Natural killer cell (primary cell): ENCODE measurements around the gene PZP. TPM values are rescaled to one million over a fixed set of nuclear protein-coding genes. Genes with fewer than 3 reads are reported as not detected.

Source experiments
- ATAC-seq, 3 donors: fragments of 150-1000 bp in 2 of 3; fragments of 200-7000 bp in 1 of 3; cut with Tn5 transposase; 1 replicate in 1 of 3; 2 replicates in 2 of 3; pipeline ENCODE4 v1.10.0; 2021; ENCODE audit warnings: mild to moderate bottlenecking in 2 of 3, moderate library complexity in 2 of 3
- DNase-seq, 2 donors: peaks; one replicate each; pipeline versions ENCODE4 v3.0.0 to v3.0.0-alpha.2; 2013 to 2021; ENCODE audit warnings: mixed read lengths in 1 of 2
- H3K27ac ChIP-seq: one replicate; pipeline ENCODE4 v1.5.1; 2013; ENCODE audit warnings: mild to moderate bottlenecking, low read length
- H3K27me3 ChIP-seq: one replicate; pipeline ENCODE4 v1.6.1; 2013; ENCODE audit warnings: low read length; ENCODE audit not compliant: control insufficient read depth, insufficient read depth
- H3K36me3 ChIP-seq: one replicate; pipeline ENCODE4 v1.6.1; 2013; ENCODE audit warnings: low read length; ENCODE audit not compliant: control insufficient read depth, insufficient read depth
- H3K4me1 ChIP-seq: one replicate; pipeline ENCODE4 v1.6.1; 2013; ENCODE audit warnings: low read length; ENCODE audit not compliant: control insufficient read depth, insufficient read depth
- H3K4me3 ChIP-seq: one replicate; pipeline ENCODE4 v1.5.1; 2013; ENCODE audit warnings: low read length
- H3K9me3 ChIP-seq: one replicate; pipeline ENCODE4 v1.6.1; 2013; ENCODE audit warnings: low read length; ENCODE audit not compliant: control insufficient read depth, insufficient read depth
- H3K27ac Mint-ChIP-seq, 2 donors: one replicate each; pipeline ENCODE4 v1.8.0; 2022; ENCODE audit warnings: mild to moderate bottlenecking in 2 of 2, mixed read lengths in 2 of 2, moderate library complexity in 1 of 2
- H3K27me3 Mint-ChIP-seq, 2 donors: one replicate each; pipeline ENCODE4 v1.8.0; 2022; ENCODE audit warnings: low read depth in 2 of 2, mixed read lengths in 2 of 2
- H3K36me3 Mint-ChIP-seq: one replicate; pipeline ENCODE4 v1.8.0; 2022; ENCODE audit warnings: mixed read lengths
- H3K4me1 Mint-ChIP-seq, 2 donors: one replicate each; pipeline ENCODE4 v1.8.0; 2022; ENCODE audit warnings: mixed read lengths in 2 of 2
- H3K4me3 Mint-ChIP-seq: one replicate; pipeline ENCODE4 v1.8.0; 2022; ENCODE audit warnings: mild to moderate bottlenecking, moderate library complexity, mixed read lengths
- H3K9me3 Mint-ChIP-seq, 2 donors: one replicate each; pipeline ENCODE4 v1.8.0; 2022; ENCODE audit warnings: mixed read lengths in 2 of 2
- CTCF ChIP-seq: fragments of 200-600 bp; IDR thresholded peaks from one replicate; pipeline ENCODE4 v1.8.0; 2022; ENCODE audit warnings: antibody characterized with exemption
- WGBS: methylation state at CpG from one replicate; pipeline ENCODE4 v1.1.7; 2013; ENCODE audit warnings: missing lambda C conversion rate; ENCODE audit not compliant: insufficient coverage; 5-methylcytosine and 5-hydroxymethylcytosine counted together
- intact Hi-C: fragments of 100-400 bp; cut with micrococcal nuclease; formaldehyde crosslinking; loops from one replicate; pipeline ENCODE4 v1.14.2; 2022
- total RNA-seq, 4 donors: library from RNA; stranded (reverse); fragments of 120-200 nt in 1 of 4; gene quantifications; one replicate each; pipeline versions ENCODE4 v1.2.3 to v1.2.4, GENCODE V29; 2013 to 2022

PZP gene
- total RNA-seq, 3 donors from 2014 or later (not counting 1 experiment from before 2014, with no cell fraction given): not detected

GRCh38 chr12:9204380-9204779 is 3.8 kb downstream of the PZP start:
- WGBS: 95% methylated on average over 2 of the region's 3 CpGs
- H3K36me3 ChIP-seq: peaks cover 13% of the 10 kb centered on the region
- no peaks in the 10 kb centered on the region for H3K4me1 Mint-ChIP-seq
- H3K9me3 Mint-ChIP-seq: no peaks in the 10 kb centered on the region
- H3K36me3 Mint-ChIP-seq: no peaks in the 10 kb centered on the region
- H3K4me1 ChIP-seq: no peaks in the 10 kb centered on the region
- ATAC-seq (no peak), DNase-seq (no peak)
- H3K27me3 Mint-ChIP-seq: no peaks in the 10 kb centered on the region
- intact Hi-C loops: no loop called here
- no peaks in the 10 kb centered on the region for H3K9me3 ChIP-seq
- H3K4me3 ChIP-seq: no peak overlapping the region
- H3K27ac Mint-ChIP-seq: no peak overlapping the region
- no peaks in the 10 kb centered on the region for H3K27me3 ChIP-seq
- no peak overlapping the region for H3K27ac ChIP-seq
- TF ChIP-seq CTCF: no peak
- H3K4me3 Mint-ChIP-seq: no peak overlapping the region

- Histone ChIP-seq H3K9me3 (no peaks in the 10 kb centered on the region), H3K27me3 (no peaks in the 10 kb centered on the region), H3K27ac (no peak overlapping the region), H3K4me1 (no peaks in the 10 kb centered on the region), H3K4me3 (no peak overlapping the region), H3K36me3 (peaks cover 4% of the 10 kb centered on the region)
- ATAC-seq: no peak
- no peaks in the 10 kb centered on the region for H3K4me1 Mint-ChIP-seq
- no peak for TF ChIP-seq CTCF
- no peaks in the 10 kb centered on the region for H3K9me3 Mint-ChIP-seq
- intact Hi-C loops: no loop called here
- DNase-seq: no peak
- no peaks in the 10 kb centered on the region for H3K27me3 Mint-ChIP-seq
- no peaks in the 10 kb centered on the region for H3K36me3 Mint-ChIP-seq
- no peak overlapping the region for H3K4me3 Mint-ChIP-seq
- no peak overlapping the region for H3K27ac Mint-ChIP-seq
These were observed 10.2 kb downstream of the PZP start for GRCh38 chr12:9198012-9198411.

- ATAC-seq: no peak
- H3K4me3 Mint-ChIP-seq: no peak overlapping the region
- 94% methylated on average over 3 of the region's 3 CpGs for WGBS
- no peak overlapping the region for H3K27ac ChIP-seq
- H3K36me3 ChIP-seq: peaks cover 3% of the 10 kb centered on the region
- TF ChIP-seq CTCF: no peak
- DNase-seq: no peak
- intact Hi-C loops: no loop called here
- no peaks in the 10 kb centered on the region for H3K9me3 ChIP-seq
- no peaks in the 10 kb centered on the region for H3K27me3 ChIP-seq
- H3K4me3 ChIP-seq: no peak overlapping the region
- H3K9me3 Mint-ChIP-seq: peaks cover 8 to 10% of the 10 kb centered on the region in 2 donors
- no peaks in the 10 kb centered on the region for H3K4me1 ChIP-seq
- H3K27me3 Mint-ChIP-seq: peaks cover 0 to 5% of the 10 kb centered on the region in 2 donors
- no peaks in the 10 kb centered on the region for H3K4me1 Mint-ChIP-seq
- peaks cover 16% of the 10 kb centered on the region for H3K36me3 Mint-ChIP-seq
- no peak overlapping the region for H3K27ac Mint-ChIP-seq
These were observed 23.9 kb downstream of the PZP start for GRCh38 chr12:9184276-9184675.

- H3K9me3 Mint-ChIP-seq: peaks cover 0 to 2% of the 10 kb centered on the region in 2 donors
- TF ChIP-seq CTCF: no peak
- ATAC-seq (no peak), DNase-seq (no peak)
- Histone ChIP-seq H3K27ac (no peak overlapping the region), H3K36me3 (peaks cover 3% of the 10 kb centered on the region), H3K27me3 (no peaks in the 10 kb centered on the region), H3K4me1 (no peaks in the 10 kb centered on the region), H3K9me3 (no peaks in the 10 kb centered on the region), H3K4me3 (no peak overlapping the region)
- intact Hi-C loops: no loop called here
- 75% methylated on average over 4 of the region's 4 CpGs for WGBS
- peaks cover 10% of the 10 kb centered on the region for H3K36me3 Mint-ChIP-seq
- no peaks in the 10 kb centered on the region for H3K27me3 Mint-ChIP-seq
- H3K27ac Mint-ChIP-seq: no peak overlapping the region
- H3K4me1 Mint-ChIP-seq: no peaks in the 10 kb centered on the region
- no peak overlapping the region for H3K4me3 Mint-ChIP-seq
These were observed 27.4 kb downstream of the PZP start for GRCh38 chr12:9180810-9181209.
